ENCODE data around the gene CYP2F1. TPM values are rescaled to one million over a fixed set of nuclear protein-coding genes. Genes with fewer than 3 reads are reported as not detected.
"Not testable (repeated sequence)": the region's sequence is repeated elsewhere in the genome, so short reads cannot be mapped to it uniquely, and the experiment has no call there.

CYP2F1 gene
- total and polyA plus RNA-seq, 2 of the 13 experiments (the other 11 are each of a cell fraction or from before 2014, with no cell fraction given) = not detected

GRCh38 chr19:41116261-41116660 is 2.0 kb downstream of the CYP2F1 start:
- Histone ChIP-seq H3K36me3 (replicated peaks in 1 of 2; ENCODE audit: control insufficient read depth in 1 of 2, insufficient read depth in 2 of 2, low read length in 2 of 2) (no peaks in the 10 kb centered on the region), H3K4me1 (ENCODE audit: insufficient read depth, low read length) (no peaks in the 10 kb centered on the region), H3K4me2 (ENCODE audit: low read depth, low read length) (no peak overlapping the region), H4K20me1 (ENCODE audit: insufficient read depth, low read length) (no peaks in the 10 kb centered on the region), H2AFZ (ENCODE audit: low read length) (no peak overlapping the region), H3K9me3 (ENCODE audit: low read length) (no peaks in the 10 kb centered on the region), H3K27ac (ENCODE audit: extremely low read length, insufficient read depth, low read length) (no peak overlapping the region), H3K27me3 (ENCODE audit: control insufficient read depth in 1 of 2, insufficient read depth in 2 of 2, low read length in 2 of 2) (peaks cover 0 to 12% of the 10 kb centered on the region in 2 experiments; a peak in 3 of 5 replicates), H3K79me2 (ENCODE audit: insufficient read depth, low read length) (no peaks in the 10 kb centered on the region), H3K9ac (ENCODE audit: insufficient read depth, low read depth, low read length) (no peak overlapping the region), H3K4me3 (replicated peaks in 1 of 3; ENCODE audit: insufficient read depth in 1 of 3, low read depth in 2 of 3, low read length in 3 of 3) (no peak overlapping the region)
- 45% methylated on average over 6 of the region's 8 CpGs for WGBS (ENCODE audit: low lambda C conversion rate)
- ATAC-seq (no peak), DNase-seq (ENCODE audit: low spot score) (no peak), FAIRE-seq (no peak)
- no TSS peak for BruUV-seq (replicated peaks)
- in situ Hi-C loops (cut with HindIII; ENCODE audit: extremely low pct_ligation_motif_present, low pct_unique_long_range_greater_than_20kb) = no loop called here
- TF ChIP-seq SMYD3 (CRISPR knock-in tag; IDR thresholded peaks at IDR 0.05) = no peak
- no peak for TF ChIP-seq FOXC1 (CRISPR knock-in tag; IDR thresholded peaks at IDR 0.05; ENCODE audit: borderline replicate concordance)
- no peak for TF ChIP-seq HMGXB4 (CRISPR knock-in tag; IDR thresholded peaks at IDR 0.05; ENCODE audit: borderline replicate concordance in 1 of 2, low read depth in 1 of 2)
- TF ChIP-seq RNF2 (conservative IDR thresholded peaks at IDR 0.05; ENCODE audit: low read depth) = no peak
- no peak for TF ChIP-seq KLF6 (CRISPR knock-in tag; IDR thresholded peaks at IDR 0.05)
- CTCF ChIA-PET (ENCODE audit: low intra/inter-chr PET ratio, low total read pairs) = no interaction called here
- POLR2A ChIA-PET = no interaction called here
- intact Hi-C loops (cut with micrococcal nuclease; ENCODE audit: unreplicated experiment) = no loop called here

- intact Hi-C loops (cut with micrococcal nuclease; ENCODE audit: unreplicated experiment) = not testable (repeated sequence)
Observed at GRCh38 chr19:41120929-41121911, 7.0 kb downstream of the CYP2F1 start.

DNA sequence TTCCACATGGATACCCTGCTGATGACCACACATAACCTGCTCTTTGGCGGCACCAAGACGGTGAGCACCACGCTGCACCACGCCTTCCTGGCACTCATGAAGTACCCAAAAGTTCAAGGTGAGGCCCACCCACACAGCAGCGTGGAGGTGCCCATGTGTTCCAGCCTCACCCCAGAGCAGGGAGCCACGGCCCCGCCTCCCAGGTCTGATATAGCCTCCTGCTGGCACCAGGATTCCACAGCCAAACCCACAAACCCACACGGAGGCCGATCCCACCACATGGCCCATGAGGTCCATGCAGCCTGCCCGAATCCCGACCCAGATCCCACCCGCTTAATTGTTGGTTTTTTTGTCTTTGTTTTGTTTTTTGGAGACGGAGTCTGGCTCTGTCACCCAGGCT is 8.6 kb downstream of the CYP2F1 start:
- FAIRE-seq; DNase-seq (ENCODE audit: low spot score); H3K27ac ChIP-seq (ENCODE audit: extremely low read length, insufficient read depth, low read length); CTCF ChIA-PET (ENCODE audit: low intra/inter-chr PET ratio, low total read pairs); in situ Hi-C loops (cut with HindIII; ENCODE audit: extremely low pct_ligation_motif_present, low pct_unique_long_range_greater_than_20kb); H3K36me3 ChIP-seq (replicated peaks in 1 of 2; ENCODE audit: control insufficient read depth in 1 of 2, insufficient read depth in 2 of 2, low read length in 2 of 2); H3K4me3 ChIP-seq (replicated peaks in 1 of 3; ENCODE audit: insufficient read depth in 1 of 3, low read depth in 2 of 3, low read length in 3 of 3); H3K9ac ChIP-seq (ENCODE audit: insufficient read depth, low read depth, low read length); H4K20me1 ChIP-seq (ENCODE audit: insufficient read depth, low read length); H3K27me3 ChIP-seq (ENCODE audit: control insufficient read depth in 1 of 2, insufficient read depth in 2 of 2, low read length in 2 of 2); ATAC-seq; H3K79me2 ChIP-seq (ENCODE audit: insufficient read depth, low read length); H3K4me2 ChIP-seq (ENCODE audit: low read depth, low read length); BruUV-seq (replicated peaks); H2AFZ ChIP-seq (ENCODE audit: low read length); H3K9me3 ChIP-seq (ENCODE audit: low read length); POLR2A ChIA-PET; intact Hi-C loops (cut with micrococcal nuclease; ENCODE audit: unreplicated experiment); H3K4me1 ChIP-seq (ENCODE audit: insufficient read depth, low read length): not testable (repeated sequence)
- 35% methylated on average over 10 of the region's 13 CpGs for WGBS (ENCODE audit: low lambda C conversion rate)

More at GRCh38 chr19:41120929-41121911, 7.0 kb downstream of the CYP2F1 start:
- DNase-seq (ENCODE audit: low spot score); H3K4me3 ChIP-seq (replicated peaks in 1 of 3; ENCODE audit: insufficient read depth in 1 of 3, low read depth in 2 of 3, low read length in 3 of 3); H3K9ac ChIP-seq (ENCODE audit: insufficient read depth, low read depth, low read length); H3K4me2 ChIP-seq (ENCODE audit: low read depth, low read length); H3K4me1 ChIP-seq (ENCODE audit: insufficient read depth, low read length); H3K27me3 ChIP-seq (ENCODE audit: control insufficient read depth in 1 of 2, insufficient read depth in 2 of 2, low read length in 2 of 2); H4K20me1 ChIP-seq (ENCODE audit: insufficient read depth, low read length); H3K36me3 ChIP-seq (replicated peaks in 1 of 2; ENCODE audit: control insufficient read depth in 1 of 2, insufficient read depth in 2 of 2, low read length in 2 of 2); ATAC-seq; H2AFZ ChIP-seq (ENCODE audit: low read length); H3K9me3 ChIP-seq (ENCODE audit: low read length); BruUV-seq (replicated peaks); in situ Hi-C loops (cut with HindIII; ENCODE audit: extremely low pct_ligation_motif_present, low pct_unique_long_range_greater_than_20kb); H3K79me2 ChIP-seq (ENCODE audit: insufficient read depth, low read length); POLR2A ChIA-PET; CTCF ChIA-PET (ENCODE audit: low intra/inter-chr PET ratio, low total read pairs); FAIRE-seq; H3K27ac ChIP-seq (ENCODE audit: extremely low read length, insufficient read depth, low read length): not testable (repeated sequence)
- 71% methylated on average over 28 of the region's 41 CpGs for WGBS (ENCODE audit: low lambda C conversion rate)

All from HepG2 (cell line).